GM21515 (cell line): ENCODE results near the gene CDC42.

ENCODE experiments used
- ATAC-seq: cut with Tn5 transposase; IDR thresholded peaks from one replicate; pipeline ENCODE4 v1.9.1; 2021; ENCODE audit not compliant: unreplicated experiment

CDC42 gene

DNA sequence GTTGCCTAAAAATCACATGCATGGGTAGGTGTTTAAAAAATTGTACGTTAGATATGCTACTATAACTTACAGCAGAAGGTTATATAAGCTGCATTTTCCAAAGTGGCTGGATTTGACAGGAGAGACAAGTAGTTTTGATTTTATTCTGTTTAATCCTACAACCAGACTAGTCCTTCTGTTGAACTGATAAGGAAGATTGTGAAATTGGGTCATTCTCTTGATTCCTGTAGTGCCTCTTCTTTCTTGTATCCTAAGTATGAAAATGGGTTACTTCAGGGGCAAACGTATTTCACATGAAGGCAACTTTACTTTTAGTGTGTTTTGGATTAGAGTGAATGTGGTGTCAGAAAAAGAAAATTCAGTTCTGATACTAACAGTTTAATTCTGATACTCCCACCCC lies 19.0 kb downstream of the CDC42 start:
- ATAC-seq: no peak

DNA sequence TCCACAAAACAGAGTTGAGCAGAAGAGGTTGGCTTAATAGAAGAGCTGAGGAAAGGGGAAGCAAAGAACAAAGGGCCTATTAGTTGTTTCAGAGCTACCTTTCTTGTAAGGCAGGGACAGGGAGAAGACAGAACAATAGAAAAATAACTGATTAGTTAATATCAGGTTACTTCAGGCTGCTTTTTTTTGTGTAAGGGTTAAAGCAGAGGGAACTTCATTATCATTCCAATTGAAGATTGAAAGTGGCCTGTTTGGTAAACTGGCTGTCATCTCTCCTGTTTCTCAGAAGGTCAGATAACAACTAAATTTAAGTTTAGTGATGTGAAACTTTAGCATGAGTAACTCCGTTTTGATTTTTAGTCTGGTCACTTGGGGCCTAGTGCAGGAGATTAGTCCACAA lies 22.3 kb downstream of the CDC42 start:
- no peak for ATAC-seq

DNA sequence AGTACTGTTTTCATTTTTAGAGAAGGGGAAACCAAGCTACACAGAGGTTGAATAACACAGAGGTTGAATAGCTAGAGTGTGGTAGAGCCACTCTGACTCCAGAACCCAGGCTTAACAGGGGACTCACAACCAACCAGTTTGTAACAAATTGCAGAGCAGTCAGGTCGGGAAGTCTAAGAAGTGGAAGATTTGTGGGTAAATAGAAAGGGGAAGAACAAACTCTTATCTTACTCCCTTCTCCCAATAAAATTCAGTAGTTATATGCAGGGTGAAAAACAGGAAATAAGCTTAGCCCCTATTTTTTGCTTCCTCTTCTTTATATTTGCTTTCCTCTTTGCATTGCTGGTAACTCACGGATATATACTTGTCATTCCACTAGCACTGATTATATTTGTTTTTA lies 23.2 kb downstream of the CDC42 start:
- no peak for ATAC-seq

DNA sequence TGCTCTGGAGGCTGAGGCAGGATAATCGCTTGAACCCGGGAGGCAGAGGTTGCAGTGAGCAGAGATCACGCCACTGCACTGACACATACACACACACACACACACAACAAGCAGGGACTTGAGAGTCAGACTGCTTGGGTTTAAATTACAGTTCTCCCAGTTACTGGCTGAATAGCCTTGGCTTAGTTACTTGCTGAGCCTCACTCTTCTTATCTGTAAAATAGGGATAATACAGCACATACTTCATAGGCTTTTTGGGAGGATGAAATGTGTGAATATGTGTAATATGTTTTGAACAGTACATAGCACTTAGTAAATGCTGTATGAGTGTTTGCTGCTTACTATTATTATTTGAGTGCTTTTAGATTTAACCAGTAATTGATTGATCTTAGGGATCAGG lies 23.8 kb downstream of the CDC42 start:
- no peak for ATAC-seq

DNA sequence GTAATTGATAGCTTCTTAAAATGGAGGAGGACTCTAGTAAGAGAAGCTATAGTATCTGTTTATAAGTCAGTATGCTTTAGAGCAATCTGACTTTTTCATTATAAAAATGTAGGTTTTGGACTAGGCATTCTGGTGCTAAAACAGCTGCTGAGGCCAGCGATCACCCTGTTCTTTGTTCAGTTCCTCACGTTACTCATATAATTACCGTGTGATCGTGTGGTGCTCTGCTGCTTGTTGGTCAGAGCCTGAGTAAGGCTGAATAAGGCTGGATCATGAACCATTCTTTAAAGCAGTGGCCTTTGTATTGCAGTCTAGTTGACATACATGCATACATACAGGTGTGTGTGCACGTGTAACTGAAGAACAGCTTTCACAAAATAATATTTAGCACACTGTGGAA lies 25.2 kb downstream of the CDC42 start:
- ATAC-seq: no peak

DNA sequence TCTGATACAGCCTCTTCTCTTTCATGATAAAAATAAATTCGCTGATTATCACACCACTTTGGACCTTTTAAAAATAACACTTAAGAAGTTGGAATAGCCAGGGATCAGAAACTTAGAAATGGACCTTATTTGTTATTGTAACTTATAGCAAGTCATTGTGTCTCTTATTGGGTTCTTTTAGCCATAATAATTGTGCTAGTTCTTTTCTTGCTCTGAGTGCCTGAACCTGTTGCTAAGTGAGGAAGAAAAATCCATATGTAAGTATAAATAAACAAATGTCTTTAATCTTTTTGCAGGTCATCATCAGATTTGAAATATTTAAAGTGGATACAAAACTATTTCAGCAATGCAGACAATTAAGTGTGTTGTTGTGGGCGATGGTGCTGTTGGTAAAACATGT lies 25.6 kb downstream of the CDC42 start:
- ATAC-seq: no peak

DNA sequence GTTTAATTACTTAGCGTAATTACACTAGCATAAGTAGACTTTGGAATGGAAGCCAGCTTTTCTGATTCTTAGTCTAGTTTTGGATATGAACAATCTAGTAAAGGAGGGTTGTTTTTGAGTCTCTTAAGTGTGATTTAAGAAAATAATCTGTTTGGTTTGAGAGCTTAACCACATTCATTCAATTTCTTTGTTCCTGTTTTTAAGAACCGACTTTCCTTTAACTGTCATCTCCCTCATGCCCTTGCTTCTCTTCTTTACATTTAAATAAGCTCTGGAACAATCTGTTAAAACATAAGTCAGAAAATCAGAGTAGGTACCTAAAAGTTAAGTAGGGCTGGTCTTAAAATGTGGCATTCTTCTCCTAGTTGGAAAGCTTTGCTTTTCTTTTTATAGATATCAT lies 27.7 kb downstream of the CDC42 start:
- ATAC-seq: no peak

DNA sequence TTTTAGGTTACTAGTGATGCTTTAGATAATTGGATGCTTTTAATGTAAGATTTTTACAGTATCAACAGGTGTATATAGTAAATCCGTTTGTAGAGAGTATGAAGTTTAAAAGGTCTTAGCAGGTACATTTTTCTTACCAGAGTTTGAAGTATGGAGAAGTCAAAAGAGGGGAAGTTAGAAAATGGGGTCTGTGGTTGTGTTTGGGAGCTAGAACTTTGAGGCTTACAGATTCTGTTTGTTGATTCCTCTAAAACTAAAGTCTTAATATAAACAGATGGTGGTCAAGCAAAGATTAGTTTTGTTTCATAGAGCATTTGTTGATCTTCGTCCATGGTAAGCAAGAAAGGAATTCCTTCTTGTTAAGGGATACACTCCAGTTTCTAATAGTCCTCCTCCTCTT lies 35.8 kb downstream of the CDC42 start:
- ATAC-seq: no peak

DNA sequence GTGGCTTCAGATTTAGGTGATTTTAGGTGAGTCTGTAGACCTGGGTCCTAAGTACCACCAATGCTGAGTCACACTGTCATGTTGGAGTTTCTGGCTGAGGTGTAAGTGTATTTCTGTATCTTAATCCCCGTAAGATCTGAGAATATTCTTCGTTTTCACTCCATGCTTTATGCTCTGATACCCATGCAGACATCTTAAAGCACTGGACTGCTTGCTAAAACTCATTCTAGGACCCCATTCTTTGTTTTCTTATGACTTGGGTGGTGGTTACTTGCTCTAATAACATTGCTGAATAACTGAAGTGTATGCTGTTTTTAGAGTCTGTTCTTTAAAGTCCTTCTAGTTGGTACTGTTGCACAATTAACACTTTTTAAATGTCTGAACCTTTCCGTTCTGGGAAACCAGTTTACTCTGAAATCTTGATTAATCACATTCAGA lies 36.6 kb downstream of the CDC42 start:
- ATAC-seq: no peak

DNA sequence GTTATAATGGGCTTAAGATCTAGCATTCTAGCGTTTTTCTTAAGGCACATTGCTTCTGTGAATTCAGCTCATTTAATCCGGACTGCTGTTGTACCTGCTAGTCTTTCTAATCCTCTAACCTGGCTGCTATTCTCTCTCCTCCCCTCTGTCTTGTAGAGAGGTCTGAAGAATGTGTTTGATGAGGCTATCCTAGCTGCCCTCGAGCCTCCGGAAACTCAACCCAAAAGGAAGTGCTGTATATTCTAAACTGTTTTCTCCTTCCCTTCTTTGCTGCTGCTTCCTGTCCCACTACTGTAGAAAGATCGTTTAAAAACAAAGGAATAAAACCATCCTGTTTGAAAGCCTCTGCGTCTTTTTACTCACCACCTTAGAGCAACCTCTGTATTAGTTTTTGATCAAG lies 37.3 kb downstream of the CDC42 start:
- ATAC-seq: no peak

DNA sequence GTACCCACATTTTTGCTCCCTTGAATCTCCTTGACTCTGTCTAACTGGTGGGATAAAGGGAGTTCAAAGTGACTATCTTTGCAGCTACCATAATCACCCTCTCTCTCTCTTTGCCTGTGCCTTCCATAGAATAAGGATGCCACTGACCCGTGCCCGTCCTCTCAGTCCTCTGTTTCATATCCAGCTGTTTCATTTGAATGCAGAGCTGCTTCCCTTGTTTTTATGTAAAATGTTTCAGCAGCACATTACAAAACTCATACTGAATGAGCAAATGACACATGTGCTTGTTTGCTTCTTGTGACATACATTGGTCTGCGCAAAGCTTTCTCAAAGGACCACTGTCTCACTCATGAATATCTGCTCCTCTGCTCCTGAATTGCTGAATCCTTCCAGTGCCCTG lies 38.4 kb downstream of the CDC42 start:
- ATAC-seq: no peak

DNA sequence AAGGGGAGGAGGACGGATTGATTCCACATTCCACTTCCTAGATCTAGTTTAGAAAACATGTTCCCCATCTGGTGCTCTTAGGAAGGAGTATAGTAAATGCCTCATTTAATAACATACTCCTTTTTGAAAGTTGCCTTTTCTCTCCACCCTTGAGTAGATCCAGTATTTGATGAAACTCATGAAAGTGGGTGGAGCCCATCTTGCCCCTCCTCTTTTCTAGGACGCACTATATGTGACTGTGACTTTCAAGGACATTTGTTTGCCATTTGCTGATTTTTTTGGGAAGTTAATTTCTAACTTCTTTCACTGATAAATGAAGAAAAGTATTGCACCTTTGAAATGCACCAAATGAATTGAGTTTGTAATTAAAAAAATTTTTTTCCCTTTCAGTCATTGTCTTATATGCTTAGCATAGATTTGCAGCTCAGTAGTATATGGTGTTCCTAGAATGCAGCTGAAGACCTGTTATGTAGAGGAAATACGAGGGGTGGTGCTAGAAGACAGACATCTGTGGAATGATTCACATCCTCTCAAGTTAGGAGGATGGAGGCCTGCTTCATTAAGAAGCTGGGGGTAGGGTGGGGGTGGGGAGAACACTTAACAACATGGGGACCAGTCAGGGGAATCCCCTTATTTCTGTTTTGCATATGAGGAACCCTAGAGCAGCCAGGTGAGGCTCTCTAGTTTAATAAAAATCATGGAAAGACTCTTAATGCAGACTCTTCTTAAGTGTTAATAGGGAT lies 39.7 kb downstream of the CDC42 start:
- ATAC-seq: peak; percentile 53

DNA sequence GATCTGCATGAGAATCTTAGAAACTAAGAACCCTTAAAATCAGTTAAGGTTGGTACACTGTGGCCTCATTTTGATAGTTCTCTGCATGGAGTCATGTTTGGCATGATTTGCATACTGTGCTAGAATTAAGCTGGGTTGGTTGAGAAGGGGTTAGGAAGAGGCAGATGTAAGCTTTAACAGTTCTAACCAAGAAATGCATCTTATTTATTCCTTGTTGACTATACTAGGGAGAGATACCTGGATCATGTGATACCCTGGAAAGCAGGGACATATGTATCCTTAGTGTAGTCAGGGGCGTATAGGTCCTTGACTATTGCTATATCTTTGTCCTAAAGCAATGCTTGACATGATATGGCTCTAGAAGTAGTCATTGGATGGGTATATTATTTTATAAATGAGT lies 41.0 kb downstream of the CDC42 start:
- ATAC-seq: no peak

DNA sequence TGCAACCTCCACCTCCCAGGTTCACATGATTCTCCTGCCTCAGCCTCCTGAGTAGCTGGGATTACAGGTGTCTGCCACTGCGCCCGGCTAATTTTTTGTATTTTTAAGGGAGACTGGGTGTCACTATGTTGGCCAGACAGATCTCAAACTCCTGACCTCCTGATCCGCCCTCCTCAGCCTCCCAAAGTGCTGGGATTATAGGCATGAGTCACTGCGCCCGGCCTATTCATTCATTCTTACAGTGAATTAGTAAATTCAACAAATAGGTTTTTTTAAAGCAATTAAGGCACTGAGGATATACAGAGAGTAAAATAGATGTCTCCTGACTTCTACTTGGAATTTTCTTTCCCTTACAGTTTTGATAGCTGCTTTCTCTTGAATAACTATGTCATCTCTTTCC lies 43.5 kb downstream of the CDC42 start:
- ATAC-seq: no peak

DNA sequence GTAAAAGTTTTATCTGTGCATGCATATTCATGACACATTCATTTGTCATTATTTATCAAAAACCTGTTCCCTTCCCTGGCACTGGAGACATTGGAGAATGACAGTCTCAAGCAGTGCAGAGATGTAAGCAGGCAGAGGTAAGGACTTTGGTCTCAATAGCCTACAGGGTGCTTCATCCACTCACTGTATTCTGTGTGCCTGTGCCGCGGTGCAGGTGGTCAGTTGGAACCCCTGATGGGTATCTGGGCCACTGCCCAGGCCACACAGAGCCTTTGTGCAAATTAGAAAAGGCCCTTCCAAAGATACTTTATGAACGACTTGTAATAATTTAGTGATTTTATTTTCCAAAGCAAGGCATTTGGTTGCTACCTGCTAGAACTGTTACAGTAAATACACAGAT lies 44.0 kb downstream of the CDC42 start:
- no peak for ATAC-seq

DNA sequence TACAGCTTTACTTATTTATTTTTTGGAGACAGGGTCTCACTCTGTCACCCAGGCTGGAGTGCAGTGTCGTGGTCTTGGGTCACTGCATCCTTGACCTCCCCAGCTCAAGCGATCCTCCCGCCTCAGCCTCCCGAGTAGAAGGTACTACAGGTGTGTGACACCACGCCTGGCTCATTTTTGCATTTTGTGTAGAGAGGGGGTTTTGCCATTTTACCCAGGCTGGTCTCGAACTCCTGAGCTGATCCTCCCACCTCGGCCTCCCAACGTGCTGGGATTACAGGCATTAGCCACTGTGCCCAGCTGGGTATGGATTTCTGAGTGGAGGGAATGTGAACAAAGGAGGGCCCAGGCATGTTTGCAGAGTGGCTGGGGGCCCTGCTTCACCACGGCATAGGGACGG lies 46.2 kb downstream of the CDC42 start:
- no peak for ATAC-seq

DNA sequence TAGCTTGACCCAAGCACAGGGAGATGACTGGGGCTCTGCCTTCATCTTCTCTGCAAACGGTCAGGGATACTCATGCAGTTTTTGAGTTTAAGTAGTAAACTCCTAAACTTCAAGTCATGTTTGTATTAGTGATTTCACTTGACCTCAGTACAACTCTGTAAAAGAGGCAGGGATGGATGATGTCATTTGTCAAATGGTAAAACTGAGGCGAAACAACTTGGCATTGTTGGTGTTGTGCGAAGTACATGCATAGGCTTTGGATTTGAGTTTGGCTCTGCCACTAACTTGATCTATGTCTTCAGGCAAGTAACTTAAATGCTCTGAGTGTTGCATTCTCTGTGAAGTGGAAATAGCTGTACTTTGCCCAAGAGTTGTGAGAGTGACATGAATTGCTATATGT lies 47.7 kb downstream of the CDC42 start:
- ATAC-seq: no peak

DNA sequence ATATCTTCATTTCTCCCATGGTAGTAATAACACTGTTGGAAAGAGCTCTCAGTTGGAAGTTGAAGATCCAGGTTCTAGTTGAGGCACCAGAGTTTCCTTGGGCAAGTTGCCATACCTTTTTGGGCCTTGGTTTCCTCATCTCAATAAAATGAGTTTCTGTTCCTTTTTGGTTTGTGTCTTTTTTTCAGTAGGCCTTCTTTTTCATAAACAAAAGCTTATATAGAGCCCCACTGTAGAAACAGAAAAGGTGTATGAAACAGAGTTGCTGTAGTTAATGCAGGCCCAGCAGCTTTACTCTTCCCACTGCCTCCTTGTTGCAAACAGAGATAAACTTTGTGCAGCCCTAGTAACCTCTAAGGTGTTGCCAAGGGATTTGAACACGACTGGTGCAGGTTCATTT lies 48.7 kb downstream of the CDC42 start:
- no peak for ATAC-seq

DNA sequence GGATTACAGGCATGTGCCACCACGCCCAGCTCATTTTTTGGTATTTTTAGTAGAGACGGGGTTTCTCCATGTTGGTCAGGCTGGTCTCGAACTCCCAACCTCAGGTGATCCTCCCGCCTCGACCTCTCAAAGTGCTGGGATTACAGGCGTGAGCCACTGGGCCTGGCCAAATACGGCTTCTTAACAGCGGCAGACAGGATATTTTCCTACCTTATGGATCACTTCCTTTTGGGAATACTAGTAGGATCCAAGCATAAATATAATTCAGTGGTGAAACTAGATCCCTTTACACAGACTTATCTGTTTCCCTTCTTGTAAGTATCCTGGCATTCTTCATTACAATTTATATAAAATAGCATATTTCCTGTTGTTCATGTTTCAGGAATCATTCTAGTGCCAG lies 49.5 kb downstream of the CDC42 start:
- no peak for ATAC-seq

DNA sequence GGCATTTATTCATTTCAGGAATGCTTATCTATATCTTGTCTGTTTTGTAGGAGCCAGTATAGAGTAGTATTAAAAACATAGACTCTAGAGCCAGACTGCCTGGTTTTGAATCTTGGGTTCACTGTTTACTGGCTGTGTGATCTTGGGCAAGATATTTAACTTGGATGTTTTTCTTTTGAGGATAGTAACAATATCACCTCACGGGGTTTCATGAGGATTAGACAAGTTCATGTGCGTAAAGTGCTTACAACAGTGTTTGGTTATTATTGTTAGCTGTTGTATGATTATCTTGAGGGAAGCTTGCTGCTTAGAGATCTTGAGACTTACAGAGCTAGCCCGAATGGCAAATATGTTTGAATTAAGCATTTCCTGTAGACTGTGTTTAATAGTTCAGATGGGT lies 50.2 kb downstream of the CDC42 start:
- no peak for ATAC-seq

DNA sequence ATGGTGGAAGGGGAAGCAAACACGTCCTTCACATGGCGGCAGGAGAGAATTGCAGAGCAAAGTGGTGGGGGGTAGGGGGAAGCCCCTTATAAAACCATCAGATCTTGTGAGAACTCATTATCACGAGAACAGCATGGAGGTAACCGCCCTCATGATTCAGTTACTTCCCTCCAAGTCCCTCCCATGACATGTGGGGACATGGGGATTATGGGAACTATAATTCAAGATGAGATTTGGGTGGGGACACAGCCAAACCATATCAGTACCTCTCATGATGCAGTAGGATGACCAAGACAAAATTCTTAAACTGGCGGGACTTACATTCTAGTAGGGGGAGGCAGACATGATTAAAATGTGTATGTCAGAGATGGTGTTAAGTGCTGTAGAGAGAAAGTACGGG lies 51.6 kb downstream of the CDC42 start:
- no peak for ATAC-seq

DNA sequence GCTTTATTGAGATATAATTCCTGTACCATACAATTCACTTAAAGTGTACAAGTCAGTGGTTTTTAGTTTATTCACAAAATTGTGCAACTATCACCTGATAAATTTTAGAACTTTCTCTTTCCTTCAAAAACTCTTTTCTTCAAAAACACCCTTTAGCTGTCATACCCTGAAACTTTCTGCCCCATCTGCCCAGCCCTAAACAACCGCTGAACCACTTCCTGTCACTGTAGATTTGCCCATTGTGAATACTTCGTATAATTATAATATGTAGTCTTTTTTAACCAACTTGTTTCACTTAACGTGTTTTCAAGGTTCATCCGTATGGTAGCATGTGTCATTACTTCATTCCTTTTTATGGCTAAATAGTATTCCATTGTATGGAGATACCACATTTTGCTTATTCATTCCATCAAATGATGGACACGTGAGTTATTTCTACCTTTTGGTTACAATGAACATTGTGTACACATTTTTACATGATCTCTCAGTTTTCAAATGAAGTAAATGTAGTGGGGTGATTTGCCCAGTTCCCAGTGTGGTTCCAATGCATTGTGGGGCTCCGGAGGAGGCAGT lies 52.4 kb downstream of the CDC42 start:
- no peak for ATAC-seq

DNA sequence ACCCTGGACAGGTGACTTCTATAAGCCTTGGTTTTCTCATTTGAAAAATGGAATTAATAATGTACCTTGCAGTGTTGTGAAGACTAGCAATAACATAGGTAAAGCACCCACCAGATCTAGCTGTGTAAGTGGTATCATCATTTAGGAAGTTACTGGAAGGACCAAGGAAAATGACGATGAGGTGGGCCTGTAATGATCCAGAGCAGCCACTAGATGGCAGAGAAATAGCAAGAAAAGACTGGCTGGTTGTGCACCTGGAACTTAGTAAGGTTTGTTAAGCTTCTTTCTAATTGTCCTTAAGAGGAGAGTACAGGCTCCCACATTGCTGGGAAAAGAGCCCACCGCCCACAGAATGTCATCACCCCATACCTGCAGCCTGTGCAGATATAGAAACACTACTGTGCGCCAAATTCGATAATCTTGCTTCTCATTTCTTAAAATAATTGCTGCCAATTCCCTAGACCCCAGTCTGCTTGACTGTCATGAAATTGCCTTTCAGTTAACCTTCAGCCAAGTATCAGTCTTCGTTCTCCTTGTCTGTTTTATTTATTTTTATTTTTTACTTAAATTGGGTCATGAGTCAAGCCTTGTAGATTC lies 53.2 kb downstream of the CDC42 start:
- no peak for ATAC-seq
